Activated naive CD4-positive, alpha-beta T cell treated with anti-CD3 and anti-CD28 coated beads, Interleukin-2, amount 50 U/mL, for 72 hours (primary cell): ENCODE data around the gene FOXP4. TPM values are rescaled to one million over a fixed set of nuclear protein-coding genes. Genes with fewer than 3 reads are reported as not detected.

ENCODE experiments used
- ATAC-seq, 2 donors: fragments of 150-1000 bp; cut with Tn5 transposase; 2 replicates each; pipeline ENCODE4 v1.10.0; 2021; ENCODE audit warnings: mild to moderate bottlenecking in 2 of 2, moderate library complexity in 2 of 2
- DNase-seq, 2 donors: peaks; one replicate each; pipeline ENCODE4 v3.0.0; 2021 to 2022; ENCODE audit warnings: low spot score in 2 of 2
- H3K27ac Mint-ChIP-seq, 2 donors: one replicate each; pipeline ENCODE4 v1.8.0; 2022; ENCODE audit warnings: mild to moderate bottlenecking in 2 of 2, mixed read lengths in 2 of 2
- H3K36me3 Mint-ChIP-seq, 2 donors: one replicate each; pipeline ENCODE4 v1.8.0; 2022; ENCODE audit warnings: mixed read lengths in 2 of 2
- H3K9me3 Mint-ChIP-seq, 2 donors: one replicate each; pipeline ENCODE4 v1.8.0; 2022; ENCODE audit warnings: mixed read lengths in 2 of 2
- total RNA-seq, 2 donors: library from RNA; stranded (reverse); gene quantifications; one replicate each; pipeline ENCODE4 v1.2.3, GENCODE V29; 2022

FOXP4 gene
- total RNA-seq, 2 donors from 2014 or later: 3.7 to 17.4 TPM

DNA sequence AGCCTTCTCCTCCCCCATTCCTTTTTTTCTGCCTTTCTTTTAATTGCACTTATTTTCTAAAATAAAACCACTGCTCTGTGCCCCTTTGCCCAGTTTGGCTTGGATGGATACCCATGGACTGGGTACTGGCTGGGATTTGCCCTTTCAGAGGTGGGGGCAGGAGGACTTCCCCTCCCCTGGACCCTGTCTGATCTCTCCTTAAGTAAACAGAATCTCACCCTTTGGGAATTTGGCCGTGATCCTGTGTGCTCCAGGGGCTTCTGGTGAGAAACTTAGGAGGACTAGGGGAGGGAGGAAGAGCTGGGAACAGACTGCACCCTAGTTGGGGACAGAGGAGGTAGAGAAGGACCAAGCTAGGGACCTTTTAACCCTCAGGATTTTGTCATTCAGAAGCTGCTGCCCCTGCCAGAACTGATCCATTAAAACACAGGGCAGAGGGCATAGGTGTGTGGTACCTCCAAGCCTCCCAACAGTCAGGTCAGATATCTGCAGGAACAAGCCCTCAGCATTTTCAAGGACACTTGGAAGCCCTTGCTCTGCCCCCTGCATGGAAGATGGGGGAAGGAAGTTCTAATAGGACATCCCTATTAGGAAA is 7.3 kb downstream of the FOXP4 start:
- ATAC-seq: no peak
- H3K27ac Mint-ChIP-seq: peak overlapping the region in 1 of 2 donors; percentile 60
- H3K9me3 Mint-ChIP-seq: no peaks in the 10 kb centered on the region
- no peak for DNase-seq
- H3K36me3 Mint-ChIP-seq: peaks cover 0 to 6% of the 10 kb centered on the region in 2 donors

DNA sequence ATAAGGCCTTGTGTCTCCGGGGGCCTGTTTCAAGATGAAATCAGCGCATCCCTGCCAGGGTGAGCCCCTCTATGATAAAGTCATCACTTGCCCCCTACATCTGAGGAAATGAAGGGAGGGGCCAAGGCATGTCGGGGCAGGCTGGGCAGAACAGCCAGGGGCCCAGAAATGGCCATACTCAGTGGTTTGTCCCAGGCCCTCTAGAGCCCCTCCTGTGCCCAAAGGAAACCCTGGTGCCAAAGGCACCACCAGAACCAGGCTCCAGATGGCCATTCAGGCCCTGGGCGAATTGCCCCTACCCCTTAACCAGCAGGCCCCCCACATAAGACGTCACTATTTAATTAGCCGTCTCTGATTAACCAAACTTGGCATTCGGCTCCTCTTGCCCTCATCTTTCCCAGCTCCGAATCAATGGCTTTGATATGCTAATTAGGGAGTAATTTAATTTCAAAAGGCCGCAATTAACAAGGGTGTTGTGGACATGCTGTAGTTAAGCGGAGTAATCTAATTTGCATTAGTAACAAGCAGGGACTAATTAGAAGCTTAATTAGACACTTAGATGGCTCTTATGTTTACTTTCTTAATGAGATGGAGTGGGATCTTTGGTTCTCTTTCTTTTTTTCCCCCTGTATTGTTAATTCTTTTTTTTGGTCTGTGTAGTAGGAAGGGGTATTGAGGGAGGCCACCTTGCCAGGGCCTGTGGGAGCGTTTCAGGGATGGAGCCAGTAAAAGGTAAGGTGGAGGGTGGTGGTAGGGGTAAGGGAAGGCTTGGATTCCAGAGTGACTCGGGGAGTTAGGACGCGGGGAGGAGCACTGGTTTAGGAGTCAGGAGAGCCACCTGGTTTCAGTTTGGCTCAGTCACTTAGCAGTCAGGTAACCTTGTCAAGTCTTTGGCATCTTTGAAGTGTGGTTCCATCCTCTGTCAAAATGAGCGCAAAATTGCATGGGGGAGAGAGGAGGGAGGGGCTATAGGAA is 9.4 kb downstream of the FOXP4 start:
- Mint-ChIP-seq H3K27ac (peak overlapping the region in 1 of 2 donors; percentile 7), H3K9me3 (no peaks in the 10 kb centered on the region), H3K36me3 (peaks cover 0 to 6% of the 10 kb centered on the region in 2 donors)
- ATAC-seq (no peak), DNase-seq (no peak)

DNA sequence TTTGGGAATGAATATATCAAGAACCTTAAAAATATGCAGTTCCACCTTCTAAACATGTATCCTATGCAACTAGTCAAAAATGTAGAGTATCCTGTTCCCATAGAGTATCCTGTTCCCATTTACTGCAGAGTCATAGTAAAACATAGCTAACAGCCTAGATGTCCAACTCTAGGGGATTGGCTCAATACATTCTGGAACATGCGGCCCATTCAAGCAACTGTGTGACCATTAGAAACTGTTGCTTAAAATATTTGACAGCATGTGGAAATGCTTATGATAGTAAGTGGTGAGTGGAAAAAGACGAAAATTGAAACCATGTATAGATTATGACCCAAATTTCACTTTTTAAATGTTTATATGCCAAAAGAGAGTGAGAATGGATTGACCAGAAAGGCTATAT is 11.2 kb downstream of the FOXP4 start:
- DNase-seq (no peak), ATAC-seq (no peak)
- Mint-ChIP-seq H3K9me3 (no peaks in the 10 kb centered on the region), H3K27ac (no peak overlapping the region), H3K36me3 (no peaks in the 10 kb centered on the region)

DNA sequence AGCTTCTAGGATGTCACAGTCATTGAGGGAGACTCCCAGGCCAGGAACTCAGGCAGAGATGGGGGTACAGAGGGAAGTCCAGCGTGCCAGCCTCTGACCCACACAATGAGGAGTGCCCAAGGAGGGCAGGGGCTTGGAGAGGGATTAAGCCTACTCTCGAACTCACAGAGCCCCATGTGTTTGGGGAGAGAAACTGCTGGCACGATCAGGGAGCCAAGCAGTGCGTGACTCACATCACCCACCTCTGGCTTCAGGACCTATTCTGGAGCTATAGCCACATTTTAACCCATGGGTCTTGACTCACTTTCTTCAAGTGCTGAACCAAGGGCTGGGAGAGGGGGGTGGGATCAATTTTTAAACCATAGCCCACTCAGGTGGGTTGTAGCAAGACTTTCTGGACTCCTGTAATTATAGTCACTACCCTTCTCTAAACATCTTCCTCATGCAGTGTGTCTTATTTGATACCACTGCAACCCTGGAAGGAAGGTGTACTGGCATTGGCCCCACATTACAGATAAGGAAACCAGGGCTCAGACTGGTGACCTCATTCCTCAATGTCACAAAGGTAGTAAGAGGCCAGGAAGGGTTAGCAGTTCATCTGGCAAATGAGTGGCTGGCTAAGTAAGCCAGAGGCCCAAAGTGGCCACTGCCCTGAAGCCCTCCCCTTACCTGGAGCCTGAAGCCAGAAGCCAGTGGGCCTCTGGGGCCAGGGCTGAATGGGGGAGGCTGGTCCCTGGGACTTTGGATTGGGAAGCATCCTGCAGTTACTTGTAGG is 12.0 kb downstream of the FOXP4 start:
- Mint-ChIP-seq H3K27ac (no peak overlapping the region), H3K9me3 (no peaks in the 10 kb centered on the region), H3K36me3 (no peaks in the 10 kb centered on the region)
- DNase-seq (no peak), ATAC-seq (no peak)

- H3K9me3 Mint-ChIP-seq: no peaks in the 10 kb centered on the region
- no peaks in the 10 kb centered on the region for H3K36me3 Mint-ChIP-seq
- no peak for DNase-seq
- peak overlapping the region in 1 of 2 donors; percentile 84 for H3K27ac Mint-ChIP-seq
- no peak for ATAC-seq
Measured at GRCh38 chr6:41559655-41560427, 13.7 kb downstream of the FOXP4 start.

DNA sequence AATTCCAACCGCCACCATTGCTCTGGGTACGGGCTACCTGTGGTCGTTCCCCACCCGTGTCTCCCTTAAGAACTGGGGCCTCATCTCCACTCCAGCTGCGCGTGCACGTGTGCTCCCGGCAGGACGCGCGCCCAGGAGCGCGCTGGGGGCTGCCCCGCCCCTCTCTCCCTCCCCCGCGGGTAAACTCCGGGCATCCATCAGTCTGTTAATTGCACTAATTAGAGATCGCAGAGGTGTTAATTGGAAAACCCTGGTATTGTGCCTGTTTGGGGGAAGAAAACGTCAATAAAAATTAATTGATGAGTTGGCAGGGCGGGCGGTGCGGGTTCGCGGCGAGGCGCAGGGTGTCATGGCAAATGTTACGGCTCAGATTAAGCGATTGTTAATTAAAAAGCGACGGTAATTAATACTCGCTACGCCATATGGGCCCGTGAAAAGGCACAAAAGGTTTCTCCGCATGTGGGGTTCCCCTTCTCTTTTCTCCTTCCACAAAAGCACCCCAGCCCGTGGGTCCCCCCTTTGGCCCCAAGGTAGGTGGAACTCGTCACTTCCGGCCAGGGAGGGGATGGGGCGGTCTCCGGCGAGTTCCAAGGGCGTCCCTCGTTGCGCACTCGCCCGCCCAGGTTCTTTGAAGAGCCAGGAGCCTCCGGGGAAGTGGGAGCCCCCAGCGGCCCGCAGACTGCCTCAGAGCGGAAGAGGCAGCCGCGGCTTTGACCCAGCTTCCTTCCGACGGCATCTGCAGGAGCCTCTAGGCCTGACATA is 14.4 kb downstream of the FOXP4 start:
- H3K27ac Mint-ChIP-seq: peak overlapping the region; percentile 57 to 84
- ATAC-seq (peak; percentile 97), DNase-seq (peak; percentile 81 to 85)
- H3K36me3 Mint-ChIP-seq: peaks cover 0 to 3% of the 10 kb centered on the region in 2 donors
- H3K9me3 Mint-ChIP-seq: no peaks in the 10 kb centered on the region

DNA sequence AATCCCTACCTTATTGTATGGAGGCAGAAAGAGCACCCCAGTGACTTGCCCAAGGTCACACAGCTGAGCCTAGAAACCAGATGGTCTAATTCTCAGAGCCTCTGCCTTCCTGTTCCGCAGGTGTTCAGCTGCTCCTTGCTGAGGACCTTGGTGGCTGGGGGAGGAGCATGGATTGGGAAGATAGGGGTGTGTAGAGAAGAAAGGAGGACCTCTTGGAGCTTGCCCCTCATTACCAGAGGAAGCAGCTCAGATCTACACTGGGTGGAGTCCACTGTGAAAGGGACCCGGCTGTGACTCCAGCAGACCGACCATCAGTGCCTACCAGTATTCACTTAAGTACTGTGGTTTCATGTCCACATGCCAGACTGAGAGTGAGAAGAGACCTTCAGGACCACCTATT is 15.2 kb downstream of the FOXP4 start:
- DNase-seq (no peak), ATAC-seq (no peak)
- H3K27ac Mint-ChIP-seq: peak overlapping the region in 1 of 2 donors; percentile 84
- peaks cover 0 to 11% of the 10 kb centered on the region in 2 donors for H3K36me3 Mint-ChIP-seq
- H3K9me3 Mint-ChIP-seq: no peaks in the 10 kb centered on the region

GRCh38 chr6:41561931-41562911 is 16.0 kb downstream of the FOXP4 start:
- no peak overlapping the region for H3K27ac Mint-ChIP-seq
- no peak for DNase-seq

DNA sequence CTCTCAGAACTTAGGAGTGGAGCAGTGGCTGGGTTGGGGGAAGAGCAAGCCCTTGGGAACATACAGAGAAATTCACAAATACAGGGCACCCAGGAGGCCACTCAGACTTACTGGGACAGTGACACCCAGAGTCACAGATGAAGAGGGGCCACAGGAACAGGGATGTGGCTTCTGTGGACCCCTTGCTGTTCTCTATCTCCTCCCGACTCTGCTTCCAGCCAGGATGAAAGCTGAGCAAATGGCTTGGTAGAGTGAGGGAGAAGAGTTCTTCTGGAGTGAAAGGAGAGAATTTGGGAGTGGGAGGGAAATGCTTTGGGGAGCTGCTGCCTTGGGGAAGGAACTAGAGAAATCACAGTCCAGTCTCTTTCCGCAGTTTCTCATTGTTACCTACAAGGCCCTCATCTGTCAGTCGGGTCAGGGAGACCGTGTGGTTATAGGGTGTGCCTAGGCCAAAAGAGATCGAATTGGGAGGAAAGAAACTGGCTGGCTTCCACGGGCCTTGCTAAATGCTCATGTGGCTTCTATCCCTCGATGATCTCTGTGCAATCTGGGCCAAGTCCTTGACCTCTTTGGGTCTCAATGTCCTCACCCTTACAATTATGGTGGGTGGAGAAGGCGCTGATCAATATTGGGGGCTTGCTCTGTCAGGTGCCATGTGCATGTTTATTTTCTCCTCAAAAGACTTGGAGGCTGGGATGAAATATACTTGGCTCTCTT is 17.0 kb downstream of the FOXP4 start:
- ATAC-seq (no peak), DNase-seq (no peak)
- peaks cover 0 to 11% of the 10 kb centered on the region in 2 donors for H3K36me3 Mint-ChIP-seq
- no peaks in the 10 kb centered on the region for H3K9me3 Mint-ChIP-seq
- H3K27ac Mint-ChIP-seq: no peak overlapping the region

More at GRCh38 chr6:41561931-41562911, 16.0 kb downstream of the FOXP4 start:
- no peaks in the 10 kb centered on the region for H3K9me3 Mint-ChIP-seq
- H3K36me3 Mint-ChIP-seq: peaks cover 0 to 11% of the 10 kb centered on the region in 2 donors
- ATAC-seq: no peak

DNA sequence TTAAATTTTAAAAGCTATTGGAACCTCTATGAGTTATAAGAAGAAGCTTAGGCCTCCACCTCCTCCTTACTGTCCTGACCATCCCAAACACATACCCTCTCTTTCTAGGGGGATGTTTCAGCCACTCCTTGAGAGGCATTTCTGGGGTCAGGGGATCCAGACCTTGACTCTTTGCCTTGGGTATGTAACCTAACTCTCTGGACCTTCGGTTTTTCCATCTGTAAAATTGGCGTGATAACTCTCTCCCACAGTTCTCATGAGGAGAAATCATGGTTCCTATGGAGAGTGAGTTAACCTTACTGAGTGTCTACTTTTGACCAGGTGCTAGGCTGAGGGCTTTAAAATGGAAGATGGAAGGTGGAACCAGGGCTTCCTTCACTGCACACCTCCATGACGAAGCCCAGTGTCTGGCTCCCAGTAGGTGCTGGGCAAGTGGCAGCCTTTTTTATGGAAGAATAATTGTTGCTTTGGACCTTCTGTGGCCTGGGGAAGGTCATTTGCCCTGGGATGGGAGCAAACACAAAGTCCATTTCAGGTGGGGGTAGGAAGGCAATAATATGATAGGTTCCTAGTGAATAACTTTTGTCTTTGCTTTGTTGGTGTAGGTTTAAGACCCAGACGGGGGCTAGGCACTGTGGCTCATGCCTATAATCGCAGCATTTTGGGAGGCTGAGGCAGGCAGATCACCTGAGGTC is 18.4 kb downstream of the FOXP4 start:
- Mint-ChIP-seq H3K36me3 (peaks cover 0 to 11% of the 10 kb centered on the region in 2 donors), H3K9me3 (no peaks in the 10 kb centered on the region), H3K27ac (no peak overlapping the region)
- ATAC-seq (no peak), DNase-seq (no peak)

DNA sequence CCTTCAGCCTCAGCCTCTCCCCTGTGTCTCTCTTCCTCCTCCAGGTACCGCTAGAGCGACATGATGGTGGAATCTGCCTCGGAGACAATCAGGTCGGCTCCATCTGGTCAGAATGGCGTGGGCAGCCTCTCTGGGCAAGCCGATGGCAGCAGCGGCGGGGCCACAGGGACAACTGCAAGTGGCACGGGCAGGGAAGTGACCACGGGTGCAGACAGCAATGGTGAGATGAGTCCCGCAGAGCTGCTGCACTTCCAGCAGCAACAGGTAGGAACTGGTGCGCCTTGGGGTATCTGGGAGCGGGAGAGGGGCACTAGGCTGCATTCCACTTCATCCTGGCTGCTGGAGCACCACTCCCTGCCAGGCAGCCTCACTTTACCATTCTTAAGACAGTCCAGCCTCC is 19.5 kb downstream of the FOXP4 start:
- H3K36me3 Mint-ChIP-seq: peaks cover 0 to 11% of the 10 kb centered on the region in 2 donors
- no peaks in the 10 kb centered on the region for H3K9me3 Mint-ChIP-seq
- ATAC-seq (no peak), DNase-seq (no peak)
- H3K27ac Mint-ChIP-seq: no peak overlapping the region

DNA sequence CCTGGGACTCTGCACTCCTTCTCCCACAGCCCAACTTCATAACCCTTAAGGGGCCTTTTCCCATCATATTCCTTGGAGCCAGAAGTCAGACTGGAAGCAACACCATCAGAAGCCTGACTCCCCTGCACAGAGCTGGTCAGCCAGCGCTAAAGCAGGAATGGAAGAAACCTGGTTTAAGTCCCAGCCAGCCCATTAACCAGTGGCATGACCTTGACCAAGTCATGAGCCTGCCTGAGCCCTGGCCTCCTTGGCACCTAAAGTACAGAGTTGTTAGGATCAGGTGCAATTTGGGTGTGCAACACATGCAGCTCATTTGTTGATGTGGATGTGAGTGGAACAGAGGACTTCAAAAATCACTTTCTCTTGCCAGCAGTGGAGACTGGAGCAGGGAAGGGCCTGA is 20.8 kb downstream of the FOXP4 start:
- DNase-seq (no peak), ATAC-seq (no peak)
- Mint-ChIP-seq H3K27ac (peak overlapping the region in 1 of 2 donors; percentile 77), H3K36me3 (peaks cover 0 to 11% of the 10 kb centered on the region in 2 donors), H3K9me3 (no peaks in the 10 kb centered on the region)

- H3K27ac Mint-ChIP-seq: no peak overlapping the region
- DNase-seq (no peak), ATAC-seq (no peak)
- no peaks in the 10 kb centered on the region for H3K9me3 Mint-ChIP-seq
- peaks cover 0 to 11% of the 10 kb centered on the region in 2 donors for H3K36me3 Mint-ChIP-seq
Measured at GRCh38 chr6:41567684-41568083, 21.5 kb downstream of the FOXP4 start.

DNA sequence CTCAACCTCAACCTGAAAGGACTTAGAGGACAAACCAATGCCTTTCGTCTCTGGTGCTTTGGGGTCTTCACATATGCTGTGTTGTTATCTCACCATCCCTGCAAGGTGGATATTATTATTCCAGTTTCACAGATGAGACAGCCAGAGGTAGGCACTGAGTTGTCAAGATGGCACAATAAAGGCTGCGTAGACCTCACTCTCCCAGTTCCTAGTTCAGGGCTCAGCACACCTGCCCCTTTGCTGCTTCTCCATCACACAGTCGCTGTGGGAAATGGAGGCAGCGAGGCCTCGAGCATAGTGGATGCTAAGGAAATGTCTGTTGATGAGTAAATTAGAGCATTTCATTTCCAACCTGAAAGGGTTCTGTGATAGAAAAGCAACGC is 22.0 kb downstream of the FOXP4 start:
- H3K9me3 Mint-ChIP-seq: no peaks in the 10 kb centered on the region
- H3K27ac Mint-ChIP-seq: no peak overlapping the region
- DNase-seq (no peak), ATAC-seq (no peak)
- H3K36me3 Mint-ChIP-seq: peaks cover 0 to 11% of the 10 kb centered on the region in 2 donors
